Measurements from ENCODE around the gene CPN2. TPM values are rescaled to one million over a fixed set of nuclear protein-coding genes. Genes with fewer than 3 reads are reported as not detected.
A peak's percentile ranks its signal among the peaks of the same experiment; 100 is the strongest.

Gene CPN2
- total RNA-seq, 1 experiment from 2014 or later = not detected

DNA sequence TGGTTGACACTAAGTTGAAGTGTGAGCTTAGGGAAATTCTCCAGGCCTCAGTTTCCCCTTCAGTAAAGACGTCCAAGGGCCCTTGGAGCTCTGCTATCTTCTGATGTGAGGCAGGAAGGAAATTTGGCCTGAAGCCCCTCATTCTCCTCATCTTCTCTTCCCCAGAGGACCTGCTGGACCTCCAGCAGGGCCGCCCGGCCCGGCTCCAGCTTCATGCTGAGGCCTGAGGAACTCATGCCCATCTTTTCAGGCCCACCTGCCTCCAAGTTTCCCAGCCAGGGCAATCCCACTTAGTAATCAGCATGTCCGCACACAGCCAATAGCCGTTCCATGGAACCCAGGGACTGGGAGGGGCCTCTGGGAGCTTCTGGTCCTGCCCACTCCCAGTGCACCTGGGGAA lies 14.4 kb upstream of the CPN2 start:
- Histone ChIP-seq H3K9ac (ENCODE audit: extremely low read depth, insufficient read length, low read length) (no peak overlapping the region), H2BK12ac (ENCODE audit: insufficient read length, low read depth, low read length) (no peak overlapping the region), H4K20me1 (ENCODE audit: control insufficient read depth, insufficient read depth, insufficient read length) (no peaks in the 10 kb centered on the region), H3K27ac (ENCODE audit: insufficient read length, low read depth, low read length) (no peak overlapping the region), H2AK5ac (ENCODE audit: insufficient read length, low read length) (no peak overlapping the region), H3K23me2 (ENCODE audit: insufficient read length, low read depth, low read length, poor library complexity, severe bottlenecking) (no peaks in the 10 kb centered on the region), H3K18ac (ENCODE audit: insufficient read length, low read depth, low read length) (no peak overlapping the region), H3K4me1 (ENCODE audit: insufficient read depth, low read length) (no peaks in the 10 kb centered on the region), H2BK5ac (ENCODE audit: insufficient read length, low read length) (no peak overlapping the region), H4K8ac (replicated peaks; ENCODE audit: insufficient read length, low read depth, low read length) (no peak overlapping the region), H3T11ph (ENCODE audit: low read length) (no peak overlapping the region), H3K4ac (ENCODE audit: low read depth, low read length) (no peak overlapping the region), H2AFZ (ENCODE audit: low read length) (no peak overlapping the region), H3K4me2 (ENCODE audit: insufficient read depth, insufficient read length, low read length) (no peak overlapping the region), H3K27me3 (ENCODE audit: insufficient read depth, low read length) (no peaks in the 10 kb centered on the region; the same call in 1 of the 2 replicates), H3K23ac (ENCODE audit: insufficient read length, low read depth, low read length) (no peak overlapping the region), H3K79me2 (ENCODE audit: insufficient read depth, low read length) (no peaks in the 10 kb centered on the region), H3K56ac (ENCODE audit: insufficient read length, low read depth, low read length) (no peak overlapping the region), H2BK120ac (ENCODE audit: low read depth, low read length, poor library complexity, severe bottlenecking) (no peak overlapping the region), H3K9me3 (ENCODE audit: control insufficient read depth, low read depth, low read length) (no peaks in the 10 kb centered on the region), H2BK20ac (ENCODE audit: low read depth, low read length, poor library complexity, severe bottlenecking) (no peak overlapping the region), H4K91ac (ENCODE audit: insufficient read length, low read depth, low read length) (no peak overlapping the region), H3K79me1 (ENCODE audit: insufficient read depth, low read depth, low read length, poor library complexity, severe bottlenecking) (no peaks in the 10 kb centered on the region), H3K14ac (ENCODE audit: insufficient read depth, low read length) (no peak overlapping the region), H2BK15ac (ENCODE audit: low read depth, low read length) (no peak overlapping the region), H4K5ac (ENCODE audit: insufficient read length, low read depth, low read length) (no peak overlapping the region)
- H3K4me1 Mint-ChIP-seq = peaks cover 20 to 29% of the 10 kb centered on the region in 2 experiments
- WGBS (ENCODE audit: extremely low coverage, insufficient read length, low lambda C conversion rate) = no CpG with 5 or more reads among the region's 6 CpGs
- H3K27me3 Mint-ChIP-seq (ENCODE audit: low read depth) = peaks cover 20% of the 10 kb centered on the region
- no peaks in the 10 kb centered on the region for H3K36me3 Mint-ChIP-seq (ENCODE audit: insufficient read depth in 1 of 3, low read depth in 3 of 3)
- no peak for DNase-seq
- TF ChIP-seq, protein P1, sequence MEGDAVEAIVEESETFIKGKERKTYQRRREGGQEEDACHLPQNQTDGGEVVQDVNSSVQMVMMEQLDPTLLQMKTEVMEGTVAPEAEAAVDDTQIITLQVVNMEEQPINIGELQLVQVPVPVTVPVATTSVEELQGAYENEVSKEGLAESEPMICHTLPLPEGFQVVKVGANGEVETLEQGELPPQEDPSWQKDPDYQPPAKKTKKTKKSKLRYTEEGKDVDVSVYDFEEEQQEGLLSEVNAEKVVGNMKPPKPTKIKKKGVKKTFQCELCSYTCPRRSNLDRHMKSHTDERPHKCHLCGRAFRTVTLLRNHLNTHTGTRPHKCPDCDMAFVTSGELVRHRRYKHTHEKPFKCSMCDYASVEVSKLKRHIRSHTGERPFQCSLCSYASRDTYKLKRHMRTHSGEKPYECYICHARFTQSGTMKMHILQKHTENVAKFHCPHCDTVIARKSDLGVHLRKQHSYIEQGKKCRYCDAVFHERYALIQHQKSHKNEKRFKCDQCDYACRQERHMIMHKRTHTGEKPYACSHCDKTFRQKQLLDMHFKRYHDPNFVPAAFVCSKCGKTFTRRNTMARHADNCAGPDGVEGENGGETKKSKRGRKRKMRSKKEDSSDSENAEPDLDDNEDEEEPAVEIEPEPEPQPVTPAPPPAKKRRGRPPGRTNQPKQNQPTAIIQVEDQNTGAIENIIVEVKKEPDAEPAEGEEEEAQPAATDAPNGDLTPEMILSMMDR (conservative IDR thresholded peaks at IDR 0.05) = no peak
- peak overlapping the region in 1 of 3 experiments; percentile 82; a peak in 1 of 7 replicates for H3K27ac Mint-ChIP-seq
- no peak overlapping the region for H3K4me3 Mint-ChIP-seq
- no peaks in the 10 kb centered on the region for H3K9me3 Mint-ChIP-seq

Data from H9 (cell line).